ENCODE data around the gene ARHGAP45.

GRCh38 chr19:1107661-1108261, 40.8 kb downstream of the ARHGAP45 start:
- TF ChIP-seq CTCF (IDR thresholded peaks at IDR 0.05; ENCODE audit: insufficient read depth, low read depth, low read length) (no peak), EZH2 (IDR thresholded peaks at IDR 0.05; ENCODE audit: insufficient read depth, low read length) (no peak)

All from astrocyte (in vitro differentiated cells and primary cell).